ENCODE data around the gene KDM2A. TPM values are rescaled to one million over a fixed set of nuclear protein-coding genes. Genes with fewer than 3 reads are reported as not detected.

Gene KDM2A
- total RNA-seq, 3 donors from 2014 or later (not counting 1 experiment from before 2014, with no cell fraction given), result 268 to 312 (median 283) TPM

GRCh38 chr11:67303132-67303834, 184.2 kb downstream of the KDM2A start, which contains the start of gene SSH3:
SSH3 (plus strand) TSS chr11:67303530; CDS start chr11:67303626, 96 bp downstream.
- no peaks in the 10 kb centered on the region for H3K9me3 ChIP-seq (ENCODE audit: control insufficient read depth, insufficient read depth, low read length)
- H3K4me3 ChIP-seq (ENCODE audit: low read length), result peak within 1 kb of the TSS; percentile 50
- intact Hi-C loops (cut with micrococcal nuclease), result loop anchor here (2.0 kb wide), 1 partner anchor 14 kb away; the partner anchor contains the start of gene ANKRD13D
- H3K9me3 Mint-ChIP-seq, result no peaks in the 10 kb centered on the region
- no peaks in the 10 kb centered on the region for H3K27me3 Mint-ChIP-seq (ENCODE audit: low read depth in 2 of 2)
- H3K4me1 Mint-ChIP-seq, result peaks cover 11 to 23% of the 10 kb centered on the region in 2 donors
- TF ChIP-seq, protein P1, sequence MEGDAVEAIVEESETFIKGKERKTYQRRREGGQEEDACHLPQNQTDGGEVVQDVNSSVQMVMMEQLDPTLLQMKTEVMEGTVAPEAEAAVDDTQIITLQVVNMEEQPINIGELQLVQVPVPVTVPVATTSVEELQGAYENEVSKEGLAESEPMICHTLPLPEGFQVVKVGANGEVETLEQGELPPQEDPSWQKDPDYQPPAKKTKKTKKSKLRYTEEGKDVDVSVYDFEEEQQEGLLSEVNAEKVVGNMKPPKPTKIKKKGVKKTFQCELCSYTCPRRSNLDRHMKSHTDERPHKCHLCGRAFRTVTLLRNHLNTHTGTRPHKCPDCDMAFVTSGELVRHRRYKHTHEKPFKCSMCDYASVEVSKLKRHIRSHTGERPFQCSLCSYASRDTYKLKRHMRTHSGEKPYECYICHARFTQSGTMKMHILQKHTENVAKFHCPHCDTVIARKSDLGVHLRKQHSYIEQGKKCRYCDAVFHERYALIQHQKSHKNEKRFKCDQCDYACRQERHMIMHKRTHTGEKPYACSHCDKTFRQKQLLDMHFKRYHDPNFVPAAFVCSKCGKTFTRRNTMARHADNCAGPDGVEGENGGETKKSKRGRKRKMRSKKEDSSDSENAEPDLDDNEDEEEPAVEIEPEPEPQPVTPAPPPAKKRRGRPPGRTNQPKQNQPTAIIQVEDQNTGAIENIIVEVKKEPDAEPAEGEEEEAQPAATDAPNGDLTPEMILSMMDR (IDR thresholded peaks at IDR 0.05), result no peak
- no peaks in the 10 kb centered on the region for H3K27me3 ChIP-seq (ENCODE audit: control insufficient read depth, insufficient read depth, low read length)
- WGBS (ENCODE audit: insufficient coverage), result 9% methylated on average over 65 of the region's 65 CpGs
- peak within 1 kb of the TSS; percentile 43 for H3K27ac ChIP-seq (ENCODE audit: low read length)
- peak within 1 kb of the TSS; percentile 54 to 82 for H3K27ac Mint-ChIP-seq
- no peaks in the 10 kb centered on the region for H3K36me3 Mint-ChIP-seq
- peak; percentile 52 to 60 for DNase-seq
- peak within 1 kb of the TSS; percentile 79 for H3K4me3 Mint-ChIP-seq
- peak; percentile 81 to 87 (median 86) for ATAC-seq
- H3K36me3 ChIP-seq (ENCODE audit: control insufficient read depth, insufficient read depth, low read length), result peaks cover 38% of the 10 kb centered on the region
- peaks cover 25% of the 10 kb centered on the region for H3K4me1 ChIP-seq (ENCODE audit: control insufficient read depth, insufficient read depth, low read length)

- Mint-ChIP-seq H3K4me1 (peaks cover 5 to 18% of the 10 kb centered on the region in 2 donors), H3K9me3 (no peaks in the 10 kb centered on the region), H3K27ac (peak overlapping the region in 1 of 2 donors; percentile 82), H3K4me3 (peak overlapping the region; percentile 79), H3K27me3 (ENCODE audit: low read depth in 2 of 2) (no peaks in the 10 kb centered on the region), H3K36me3 (no peaks in the 10 kb centered on the region)
- Histone ChIP-seq H3K27ac (ENCODE audit: low read length) (no peak overlapping the region), H3K4me1 (ENCODE audit: control insufficient read depth, insufficient read depth, low read length) (peaks cover 25% of the 10 kb centered on the region), H3K9me3 (ENCODE audit: control insufficient read depth, insufficient read depth, low read length) (no peaks in the 10 kb centered on the region), H3K4me3 (ENCODE audit: low read length) (peak overlapping the region; percentile 50), H3K36me3 (ENCODE audit: control insufficient read depth, insufficient read depth, low read length) (peaks cover 33% of the 10 kb centered on the region), H3K27me3 (ENCODE audit: control insufficient read depth, insufficient read depth, low read length) (no peaks in the 10 kb centered on the region)
- TF ChIP-seq, protein P1 (IDR thresholded peaks at IDR 0.05), result no peak
- peak; percentile 26 to 47 (median 39) for ATAC-seq
- 25% methylated on average over 43 of the region's 43 CpGs for WGBS (ENCODE audit: insufficient coverage)
- DNase-seq, result peak in 1 of 2 donors; percentile 62
- intact Hi-C loops (cut with micrococcal nuclease), result loop anchor here (2.0 kb wide), 1 partner anchor 15 kb away; the partner anchor contains the start of gene ANKRD13D
Measured at GRCh38 chr11:67303835-67304411, 184.9 kb downstream of the KDM2A start.

DNA sequence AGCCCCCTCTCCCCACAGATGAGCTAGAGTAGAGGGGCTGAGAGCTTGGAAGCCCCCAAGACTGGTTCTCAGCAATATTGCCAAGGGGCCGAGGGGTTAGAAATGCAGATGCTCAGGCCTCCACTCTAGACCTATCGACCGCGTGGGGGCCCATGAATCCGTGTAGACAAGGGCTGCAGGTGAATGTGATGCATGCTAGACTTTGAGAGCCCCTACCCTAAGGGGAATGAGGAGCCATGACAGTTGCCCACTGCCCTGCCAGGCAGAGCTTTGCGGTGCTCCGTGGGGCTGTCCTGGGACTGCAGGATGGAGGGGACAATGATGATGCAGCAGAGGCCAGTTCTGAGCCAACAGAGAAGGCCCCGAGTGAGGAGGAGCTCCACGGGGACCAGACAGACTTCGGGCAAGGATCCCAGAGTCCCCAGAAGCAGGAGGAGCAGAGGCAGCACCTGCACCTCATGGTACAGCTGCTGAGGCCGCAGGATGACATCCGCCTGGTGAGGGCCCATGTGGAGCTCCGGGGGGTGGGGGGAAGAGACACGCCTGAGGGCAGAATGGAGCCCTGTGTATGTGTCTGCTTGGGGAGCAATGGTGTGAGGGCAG, 185.5 kb downstream of the KDM2A start:
- Histone ChIP-seq H3K4me1 (ENCODE audit: control insufficient read depth, insufficient read depth, low read length) (peaks cover 25% of the 10 kb centered on the region), H3K27ac (ENCODE audit: low read length) (no peak overlapping the region), H3K36me3 (ENCODE audit: control insufficient read depth, insufficient read depth, low read length) (peaks cover 32% of the 10 kb centered on the region), H3K27me3 (ENCODE audit: control insufficient read depth, insufficient read depth, low read length) (no peaks in the 10 kb centered on the region), H3K4me3 (ENCODE audit: low read length) (peak overlapping the region; percentile 50), H3K9me3 (ENCODE audit: control insufficient read depth, insufficient read depth, low read length) (no peaks in the 10 kb centered on the region)
- Mint-ChIP-seq H3K4me1 (peaks cover 5 to 18% of the 10 kb centered on the region in 2 donors), H3K27me3 (ENCODE audit: low read depth in 2 of 2) (no peaks in the 10 kb centered on the region), H3K27ac (no peak overlapping the region), H3K36me3 (no peaks in the 10 kb centered on the region), H3K9me3 (no peaks in the 10 kb centered on the region), H3K4me3 (peak overlapping the region; percentile 47)
- WGBS (ENCODE audit: insufficient coverage), result 93% methylated on average over 14 of the region's 14 CpGs
- TF ChIP-seq, protein P1 (IDR thresholded peaks at IDR 0.05), result no peak
- ATAC-seq, result no peak
- intact Hi-C loops (cut with micrococcal nuclease), result no loop called here
- peak in 1 of 2 donors; percentile 15 for DNase-seq

Measured in natural killer cell (primary cell).